K562 (cell line): ENCODE data around the gene MGRN1. TPM values are rescaled to one million over a fixed set of nuclear protein-coding genes. Genes with fewer than 3 reads are reported as not detected.

Experiments used
- ASH1L ChIP-seq: fragments of 450-650 bp; IDR thresholded peaks from 2 replicates; pipeline ENCODE4 v1.6.1; 2018; ENCODE audit warnings: borderline replicate concordance, mild to moderate bottlenecking, low read depth; ENCODE audit not compliant: partially characterized antibody
- BACH1 ChIP-seq: fragments of 200-800 bp; sonication (Bioruptor generic); IDR thresholded peaks from 2 replicates; pipeline ENCODE4 v1.6.1; 2016; ENCODE audit warnings: missing genetic modification characterization, missing compliant biosample characterization
- ESRRA ChIP-seq: fragments of 450-650 bp; IDR thresholded peaks from 2 replicates; pipeline ENCODE4 v1.6.1; 2014; ENCODE audit warnings: low read depth, mild to moderate bottlenecking, moderate library complexity, borderline replicate concordance
- HMG20B ChIP-seq: fragments of 250-450 bp; sonication (Bioruptor Pico); IDR thresholded peaks from 2 replicates; pipeline ENCODE4 v1.5.0; 2021; ENCODE audit warnings: mild to moderate bottlenecking
- KDM4B ChIP-seq, 2 experiments: fragments of 450-650 bp in 1 of 2; sonication (generic) in 1 of 2; IDR thresholded peaks; 2 replicates each; pipeline ENCODE4 v1.6.1; 2016 to 2017; ENCODE audit warnings: borderline replicate concordance in 2 of 2, antibody characterized with exemption in 1 of 2, low read depth in 1 of 2, mild to moderate bottlenecking in 1 of 2
- PTTG1 ChIP-seq: fragments of 450-650 bp; IDR thresholded peaks from 2 replicates; pipeline ENCODE4 v1.6.1; 2016; ENCODE audit warnings: low read depth, mild to moderate bottlenecking, missing genetic modification characterization, missing compliant biosample characterization
- ZC3H11A ChIP-seq: IDR thresholded peaks from 2 replicates; pipeline ENCODE4 v1.6.1; 2012; ENCODE audit warnings: low read depth, low read length, improper control_type of control experiment
- ZNF347 ChIP-seq: fragments of 450-650 bp; formaldehyde crosslinking; IDR thresholded peaks from 2 replicates; pipeline ENCODE4 v1.4.0; 2020; ENCODE audit warnings: low read depth, mild to moderate bottlenecking, moderate library complexity
- polyA plus RNA-seq, 8 experiments: library from polyadenylated mRNA; depleted of rRNA in 4 of 8; stranded (reverse) in 5 of 8; unstranded in 3 of 8; fragments of >200 nt; fragmentation: Nextera tagmentation in 2 of 8; fragmentation: Illumina TruSeq in 1 of 8; extraction: Ambion mirVana in 2 of 8; extraction: Trizol in 1 of 8; gene quantifications; 2 replicates each; pipeline versions ENCODE4 v1.2.1 to v1.2.3, GENCODE V29; 2011 to 2014; ENCODE audit warnings: inconsistent platforms in 1 of 8, missing spikeins in 1 of 8
- total RNA-seq, 7 experiments: library from RNA; depleted of rRNA in 6 of 7; stranded (reverse); fragments of >200 nt in 6 of 7; fragmentation: Illumina TruSeq in 2 of 7; extraction: Trizol in 2 of 7; gene quantifications; 2 replicates each; pipeline versions ENCODE4 v1.2.1 to v1.2.3, GENCODE V29; 2011 to 2021; ENCODE audit warnings: low replicate concordance in 1 of 7
- TF ChIP-seq, protein P1 (sequence below), 2 experiments: fragments of 450-650 bp; formaldehyde crosslinking in 1 of 2; IDR thresholded peaks; 2 replicates each; pipeline versions ENCODE4 v1.4.0 to v1.6.1; 2014 to 2020; ENCODE audit warnings: mild to moderate bottlenecking in 2 of 2, borderline replicate concordance in 1 of 2, low read depth in 1 of 2
- TF ChIP-seq, protein P2 (sequence below): fragments of 250-450 bp; sonication (Bioruptor Pico); IDR thresholded peaks from 2 replicates; pipeline ENCODE4 v1.8.0; 2021; ENCODE audit warnings: mild to moderate bottlenecking, moderate library complexity
- TF ChIP-seq, protein P3 (sequence below): fragments of 200-800 bp; sonication (Bioruptor generic); IDR thresholded peaks from 2 replicates; pipeline ENCODE4 v1.6.1; 2017; ENCODE audit warnings: missing genetic modification characterization, missing compliant biosample characterization

Gene MGRN1
- total and polyA plus RNA-seq, 9 of the 15 experiments (the other 6 are each of a cell fraction or from before 2014, with no cell fraction given), result 0.15 to 37.9 (median 6.0) TPM

DNA sequence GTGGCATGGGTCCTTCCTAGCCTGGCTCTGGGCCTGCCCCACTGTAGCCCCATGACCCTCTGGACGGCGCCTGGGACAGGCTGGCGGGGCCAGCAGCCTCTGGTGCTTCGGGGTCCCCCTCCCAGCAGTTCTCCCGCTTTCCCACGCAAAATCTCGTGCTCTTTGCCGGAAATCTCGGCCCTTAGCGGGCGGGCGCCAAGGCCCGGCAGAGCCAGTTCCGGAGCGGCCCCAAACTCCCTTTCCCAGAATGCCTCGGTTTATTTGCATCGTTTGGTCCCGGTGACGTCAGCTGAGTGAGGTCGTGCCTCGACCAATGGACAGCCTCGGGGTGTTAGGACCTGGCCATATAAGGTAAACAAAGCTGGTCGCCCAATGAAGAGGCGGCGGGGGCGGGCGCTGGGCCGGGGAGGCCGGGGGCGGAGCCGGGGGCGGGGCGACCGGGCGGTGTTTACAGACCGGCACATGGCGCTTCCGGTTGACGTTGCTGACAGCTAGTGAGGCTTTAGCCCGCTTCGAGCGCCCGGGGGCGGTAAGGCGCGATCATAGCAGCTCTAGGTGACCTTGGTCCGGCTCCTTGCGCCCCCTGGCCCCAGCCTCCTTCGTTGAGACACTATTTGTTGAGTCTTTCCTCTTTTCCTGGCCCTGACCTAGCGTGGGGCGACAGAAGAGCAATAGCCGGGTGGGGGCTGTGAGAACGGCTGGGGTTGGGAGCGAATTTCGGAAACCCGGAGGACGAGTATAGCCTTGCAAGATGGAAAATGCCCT, 8.4 kb upstream of the MGRN1 start (continued):
- TF ChIP-seq, protein P1, sequence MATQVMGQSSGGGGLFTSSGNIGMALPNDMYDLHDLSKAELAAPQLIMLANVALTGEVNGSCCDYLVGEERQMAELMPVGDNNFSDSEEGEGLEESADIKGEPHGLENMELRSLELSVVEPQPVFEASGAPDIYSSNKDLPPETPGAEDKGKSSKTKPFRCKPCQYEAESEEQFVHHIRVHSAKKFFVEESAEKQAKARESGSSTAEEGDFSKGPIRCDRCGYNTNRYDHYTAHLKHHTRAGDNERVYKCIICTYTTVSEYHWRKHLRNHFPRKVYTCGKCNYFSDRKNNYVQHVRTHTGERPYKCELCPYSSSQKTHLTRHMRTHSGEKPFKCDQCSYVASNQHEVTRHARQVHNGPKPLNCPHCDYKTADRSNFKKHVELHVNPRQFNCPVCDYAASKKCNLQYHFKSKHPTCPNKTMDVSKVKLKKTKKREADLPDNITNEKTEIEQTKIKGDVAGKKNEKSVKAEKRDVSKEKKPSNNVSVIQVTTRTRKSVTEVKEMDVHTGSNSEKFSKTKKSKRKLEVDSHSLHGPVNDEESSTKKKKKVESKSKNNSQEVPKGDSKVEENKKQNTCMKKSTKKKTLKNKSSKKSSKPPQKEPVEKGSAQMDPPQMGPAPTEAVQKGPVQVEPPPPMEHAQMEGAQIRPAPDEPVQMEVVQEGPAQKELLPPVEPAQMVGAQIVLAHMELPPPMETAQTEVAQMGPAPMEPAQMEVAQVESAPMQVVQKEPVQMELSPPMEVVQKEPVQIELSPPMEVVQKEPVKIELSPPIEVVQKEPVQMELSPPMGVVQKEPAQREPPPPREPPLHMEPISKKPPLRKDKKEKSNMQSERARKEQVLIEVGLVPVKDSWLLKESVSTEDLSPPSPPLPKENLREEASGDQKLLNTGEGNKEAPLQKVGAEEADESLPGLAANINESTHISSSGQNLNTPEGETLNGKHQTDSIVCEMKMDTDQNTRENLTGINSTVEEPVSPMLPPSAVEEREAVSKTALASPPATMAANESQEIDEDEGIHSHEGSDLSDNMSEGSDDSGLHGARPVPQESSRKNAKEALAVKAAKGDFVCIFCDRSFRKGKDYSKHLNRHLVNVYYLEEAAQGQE (IDR thresholded peaks at IDR 0.05; ENCODE audit: borderline replicate concordance), result peak; percentile 54
- TF ChIP-seq, protein P1 (CRISPR knock-in tag; IDR thresholded peaks at IDR 0.05; ENCODE audit: low read depth), result peak; percentile 55; the same call in 1 of the 2 replicates
- TF ChIP-seq, protein P2, sequence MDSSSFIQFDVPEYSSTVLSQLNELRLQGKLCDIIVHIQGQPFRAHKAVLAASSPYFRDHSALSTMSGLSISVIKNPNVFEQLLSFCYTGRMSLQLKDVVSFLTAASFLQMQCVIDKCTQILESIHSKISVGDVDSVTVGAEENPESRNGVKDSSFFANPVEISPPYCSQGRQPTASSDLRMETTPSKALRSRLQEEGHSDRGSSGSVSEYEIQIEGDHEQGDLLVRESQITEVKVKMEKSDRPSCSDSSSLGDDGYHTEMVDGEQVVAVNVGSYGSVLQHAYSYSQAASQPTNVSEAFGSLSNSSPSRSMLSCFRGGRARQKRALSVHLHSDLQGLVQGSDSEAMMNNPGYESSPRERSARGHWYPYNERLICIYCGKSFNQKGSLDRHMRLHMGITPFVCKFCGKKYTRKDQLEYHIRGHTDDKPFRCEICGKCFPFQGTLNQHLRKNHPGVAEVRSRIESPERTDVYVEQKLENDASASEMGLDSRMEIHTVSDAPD (CRISPR knock-in tag), result no peak
- TF ChIP-seq ZNF347 (CRISPR knock-in tag), result no peak
- peak; percentile 100 for TF ChIP-seq ESRRA
- peak; percentile 54 for TF ChIP-seq BACH1
- no peak for TF ChIP-seq ASH1L
- 0 out of 4 replicates have a peak, but pooled peaks of 1 of the 2 experiments have one; percentile 19 for TF ChIP-seq KDM4B (IDR thresholded peaks at IDR 0.05; ENCODE audit: borderline replicate concordance in 2 of 2, low read depth in 1 of 2)
- TF ChIP-seq, protein P3, sequence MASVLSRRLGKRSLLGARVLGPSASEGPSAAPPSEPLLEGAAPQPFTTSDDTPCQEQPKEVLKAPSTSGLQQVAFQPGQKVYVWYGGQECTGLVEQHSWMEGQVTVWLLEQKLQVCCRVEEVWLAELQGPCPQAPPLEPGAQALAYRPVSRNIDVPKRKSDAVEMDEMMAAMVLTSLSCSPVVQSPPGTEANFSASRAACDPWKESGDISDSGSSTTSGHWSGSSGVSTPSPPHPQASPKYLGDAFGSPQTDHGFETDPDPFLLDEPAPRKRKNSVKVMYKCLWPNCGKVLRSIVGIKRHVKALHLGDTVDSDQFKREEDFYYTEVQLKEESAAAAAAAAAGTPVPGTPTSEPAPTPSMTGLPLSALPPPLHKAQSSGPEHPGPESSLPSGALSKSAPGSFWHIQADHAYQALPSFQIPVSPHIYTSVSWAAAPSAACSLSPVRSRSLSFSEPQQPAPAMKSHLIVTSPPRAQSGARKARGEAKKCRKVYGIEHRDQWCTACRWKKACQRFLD (CRISPR knock-in tag), result peak; percentile 93; the same call in 1 of the 2 replicates
- no peak for TF ChIP-seq HMG20B (CRISPR knock-in tag)
- TF ChIP-seq ZC3H11A, result no peak
- TF ChIP-seq PTTG1 (tag), result no peak
